Right lobe of liver (tissue), 6 donors: Measurements from ENCODE around the gene LIMK2. TPM values are rescaled to one million over a fixed set of nuclear protein-coding genes. Genes with fewer than 3 reads are reported as not detected.
"Not testable (repeated sequence)": the region's sequence is repeated elsewhere in the genome, so short reads cannot be mapped to it uniquely, and the experiment has no call there.

Experiments used
- ATAC-seq, 4 donors: fragments of 200-7000 bp; cut with Tn5 transposase; one replicate each; pipeline ENCODE4 v1.9.1; 2020; ENCODE audit warnings: mild to moderate bottlenecking in 4 of 4, moderate library complexity in 4 of 4
- DNase-seq, 3 donors: peaks; one replicate each; pipeline ENCODE4 v3.0.0-alpha.2; 2020
- H3K27ac ChIP-seq, 3 donors: fragments of 200-600 bp; one replicate each; pipeline ENCODE4 v1.8.0; 2022
- H3K27me3 ChIP-seq, 2 donors: fragments of 200-600 bp; one replicate each; pipeline ENCODE4 v1.8.0; 2022
- H3K36me3 ChIP-seq, 4 donors: fragments of 200-600 bp; sonication (generic) in 1 of 4; one replicate each; pipeline versions ENCODE4 v1.5.1 to v1.8.0; 2017 to 2022; ENCODE audit warnings: control low read depth in 1 of 4
- H3K4me1 ChIP-seq, 4 donors: fragments of 200-600 bp; sonication (generic) in 1 of 4; one replicate each; pipeline versions ENCODE4 v1.5.1 to v1.8.0; 2017 to 2022; ENCODE audit warnings: control low read depth in 1 of 4
- H3K4me3 ChIP-seq, 3 donors: fragments of 200-600 bp; one replicate each; pipeline ENCODE4 v1.8.0; 2022
- H3K9me3 ChIP-seq, 4 donors: fragments of 200-600 bp; sonication (generic) in 1 of 4; one replicate each; pipeline versions ENCODE4 v1.5.1 to v1.8.0; 2017 to 2022; ENCODE audit warnings: control low read depth in 1 of 4
- POLR2A ChIP-seq: fragments of 450-650 bp; IDR thresholded peaks from one replicate; pipeline ENCODE4 v1.6.1; 2017; ENCODE audit warnings: antibody characterized with exemption, mild to moderate bottlenecking
- WGBS: methylation state at CpG from one replicate; pipeline ENCODE4 v1.1.6; 2018; ENCODE audit warnings: low coverage, low lambda C conversion rate; ENCODE audit not compliant: insufficient coverage; ENCODE audit errors: missing lambda C conversion rate; 5-methylcytosine and 5-hydroxymethylcytosine counted together
- intact Hi-C, 2 donors: fragments of 100-400 bp; cut with DNase I; formaldehyde crosslinking; loops; one replicate each; pipeline versions ENCODE4 v1.11.2 to v1.14.1; 2022
- total RNA-seq, 6 experiments: library from RNA; depleted of rRNA in 2 of 6; stranded (reverse); fragments of >200 nt in 2 of 6; fragmentation: NEBNext Ultra II Directional in 3 of 6; extraction: Animal tissue kit (Norgen Biotek cat#: 25700) in 3 of 6; gene quantifications; one replicate each; pipeline versions ENCODE4 v1.1.0 to v1.2.4, GENCODE V29; 2016 to 2023
- TF ChIP-seq, protein P1 (sequence below), 4 donors: fragments of 200-600 bp in 3 of 4; fragments of 450-650 bp in 1 of 4; IDR thresholded peaks; one replicate each; pipeline versions ENCODE4 v1.5.1 to v1.8.0; 2016 to 2022; ENCODE audit warnings: antibody characterized with exemption in 4 of 4, mild to moderate bottlenecking in 2 of 4
- donor health status: DM: no; HTN: yes; CAD: no.
- donor health status: DM: no; HTN: no; CAD: no.
- donor health status: DM: no; HTN: no; CAD: no.
- donor health status: DM: no; HTN: yes; CAD: no.
- donor health status: DM: no; HTN: yes; CAD: no.

LIMK2 gene
- total RNA-seq, 6 experiments from 2014 or later, result 6.3 to 47.9 (median 19.6) TPM

DNA sequence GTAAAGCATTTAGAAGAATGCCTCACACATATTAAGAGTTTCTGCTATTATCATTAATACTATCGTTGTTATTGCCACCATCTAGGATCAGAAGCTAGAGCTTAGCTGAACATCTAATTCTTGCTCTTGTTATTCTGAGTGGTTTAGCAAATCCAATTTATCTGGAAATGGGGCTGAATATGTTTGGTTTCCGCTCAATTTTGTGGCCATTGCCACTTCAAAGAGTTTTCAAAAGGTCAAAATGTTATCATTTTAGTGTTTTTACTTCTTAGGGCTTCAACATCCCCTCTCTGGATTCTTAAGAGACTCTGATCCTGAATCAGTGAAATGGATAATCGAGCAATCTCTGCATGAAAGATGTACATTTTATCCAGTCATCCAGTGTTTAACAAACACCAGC, 90.4 kb downstream of the LIMK2 start:
- Histone ChIP-seq H3K27ac (no peak overlapping the region), H3K9me3 (no peaks in the 10 kb centered on the region), H3K27me3 (no peaks in the 10 kb centered on the region), H3K4me1 (peaks cover 0 to 3% (median 0%) of the 10 kb centered on the region in 4 donors), H3K4me3 (no peak overlapping the region), H3K36me3 (no peaks in the 10 kb centered on the region)
- WGBS, result 100% methylated on average over 3 of the region's 3 CpGs
- no peak for ATAC-seq
- TF ChIP-seq, protein P1, sequence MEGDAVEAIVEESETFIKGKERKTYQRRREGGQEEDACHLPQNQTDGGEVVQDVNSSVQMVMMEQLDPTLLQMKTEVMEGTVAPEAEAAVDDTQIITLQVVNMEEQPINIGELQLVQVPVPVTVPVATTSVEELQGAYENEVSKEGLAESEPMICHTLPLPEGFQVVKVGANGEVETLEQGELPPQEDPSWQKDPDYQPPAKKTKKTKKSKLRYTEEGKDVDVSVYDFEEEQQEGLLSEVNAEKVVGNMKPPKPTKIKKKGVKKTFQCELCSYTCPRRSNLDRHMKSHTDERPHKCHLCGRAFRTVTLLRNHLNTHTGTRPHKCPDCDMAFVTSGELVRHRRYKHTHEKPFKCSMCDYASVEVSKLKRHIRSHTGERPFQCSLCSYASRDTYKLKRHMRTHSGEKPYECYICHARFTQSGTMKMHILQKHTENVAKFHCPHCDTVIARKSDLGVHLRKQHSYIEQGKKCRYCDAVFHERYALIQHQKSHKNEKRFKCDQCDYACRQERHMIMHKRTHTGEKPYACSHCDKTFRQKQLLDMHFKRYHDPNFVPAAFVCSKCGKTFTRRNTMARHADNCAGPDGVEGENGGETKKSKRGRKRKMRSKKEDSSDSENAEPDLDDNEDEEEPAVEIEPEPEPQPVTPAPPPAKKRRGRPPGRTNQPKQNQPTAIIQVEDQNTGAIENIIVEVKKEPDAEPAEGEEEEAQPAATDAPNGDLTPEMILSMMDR (IDR thresholded peaks at IDR 0.05), result no peak
- no peak for TF ChIP-seq POLR2A
- intact Hi-C loops, result no loop called here
- no peak for DNase-seq

DNA sequence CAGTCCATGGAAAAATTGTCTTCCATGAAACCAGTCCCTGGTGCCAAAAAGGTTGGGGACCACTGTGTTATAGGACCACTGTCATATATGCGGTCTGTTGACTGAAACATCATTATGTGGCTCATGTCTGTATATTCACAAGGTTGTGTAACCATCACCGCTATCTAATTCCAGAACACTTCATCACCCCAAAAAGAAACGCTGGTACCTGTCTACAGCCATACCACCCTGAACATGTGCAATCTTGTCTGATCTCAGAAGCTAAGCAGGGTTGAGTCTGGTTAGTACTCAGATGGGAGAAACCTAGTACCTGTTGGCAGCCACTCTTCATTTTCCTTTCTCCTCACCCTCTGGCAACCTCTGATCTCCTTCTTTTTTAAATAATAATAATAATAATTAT, 93.1 kb downstream of the LIMK2 start:
- DNase-seq (no peak), ATAC-seq (no peak)
- WGBS, result 100% methylated on average over 2 of the region's 3 CpGs
- no peak for TF ChIP-seq POLR2A
- TF ChIP-seq, protein P1 (IDR thresholded peaks at IDR 0.05), result no peak
- Histone ChIP-seq H3K27me3 (no peaks in the 10 kb centered on the region), H3K36me3 (no peaks in the 10 kb centered on the region), H3K4me1 (peaks cover 0 to 3% (median 0%) of the 10 kb centered on the region in 4 donors), H3K9me3 (no peaks in the 10 kb centered on the region), H3K27ac (no peak overlapping the region), H3K4me3 (no peak overlapping the region)
- intact Hi-C loops, result no loop called here

- Histone ChIP-seq H3K36me3 (no peaks in the 10 kb centered on the region), H3K27me3 (no peaks in the 10 kb centered on the region), H3K4me3 (no peak overlapping the region), H3K4me1 (no peaks in the 10 kb centered on the region), H3K27ac (no peak overlapping the region), H3K9me3 (no peaks in the 10 kb centered on the region)
- ATAC-seq (no peak), DNase-seq (no peak)
- intact Hi-C loops, result no loop called here
- TF ChIP-seq, protein P1 (IDR thresholded peaks at IDR 0.05), result no peak
- no peak for TF ChIP-seq POLR2A
These were observed 96.1 kb downstream of the LIMK2 start for GRCh38 chr22:31308181-31308580.

DNA sequence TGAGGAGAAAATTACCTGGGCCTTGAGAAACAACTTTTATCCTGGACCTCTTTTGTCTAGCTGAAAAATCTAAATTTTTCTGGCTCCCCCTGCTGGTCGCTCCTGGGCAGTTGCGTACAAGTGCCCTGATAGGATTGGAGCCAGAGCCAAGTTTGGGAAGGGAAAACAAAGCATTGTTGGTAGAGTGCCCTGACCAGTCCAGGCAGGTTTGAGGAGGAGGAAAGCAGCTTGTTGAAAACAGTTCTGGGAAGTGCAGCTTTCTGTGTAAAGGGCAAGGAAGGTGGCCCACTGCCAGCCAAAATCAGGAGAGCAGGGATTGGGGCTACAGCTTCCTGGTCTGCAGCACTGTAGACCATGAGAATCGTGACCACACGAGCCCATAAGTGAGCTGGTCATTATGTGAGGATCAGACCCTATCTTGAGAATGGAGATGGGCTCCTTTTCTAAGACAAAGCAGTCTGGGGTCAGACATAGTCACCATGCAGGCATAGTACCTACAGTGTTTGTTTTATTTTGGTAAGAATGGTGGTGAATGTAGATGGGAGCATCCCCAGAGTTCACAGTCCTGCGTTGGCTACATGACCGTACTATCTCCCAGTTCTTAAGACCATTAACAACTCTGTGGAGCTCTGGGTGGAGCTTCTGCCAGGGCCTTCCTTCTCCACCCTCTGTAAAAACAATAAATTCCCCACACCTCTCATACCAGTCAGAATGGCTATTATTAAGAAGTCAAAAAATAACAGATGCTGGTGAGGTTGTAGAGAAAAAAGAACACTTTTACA, 101.5 kb downstream of the LIMK2 start:
- Histone ChIP-seq H3K36me3 (no peaks in the 10 kb centered on the region), H3K4me1 (peaks cover 0 to 4% (median 0%) of the 10 kb centered on the region in 4 donors), H3K4me3 (no peak overlapping the region), H3K27me3 (no peaks in the 10 kb centered on the region), H3K9me3 (no peaks in the 10 kb centered on the region), H3K27ac (peak overlapping the region; percentile 39 to 56 (median 46))
- ATAC-seq (peak; percentile 98 to 100 (median 98)), DNase-seq (peak; percentile 75 to 86 (median 79))
- intact Hi-C loops, result no loop called here
- TF ChIP-seq POLR2A, result no peak
- TF ChIP-seq, protein P1 (IDR thresholded peaks at IDR 0.05), result peak; percentile 87 to 93 (median 91)
- WGBS, result 11% methylated on average over 5 of the region's 6 CpGs

- H3K4me1 ChIP-seq, H3K36me3 ChIP-seq, intact Hi-C loops, H3K27ac ChIP-seq, ATAC-seq, H3K4me3 ChIP-seq, DNase-seq, H3K9me3 ChIP-seq, H3K27me3 ChIP-seq: not testable (repeated sequence)
- 67% methylated on average over 1 of the region's 1 CpG for WGBS
These were observed 102.1 kb downstream of the LIMK2 start for GRCh38 chr22:31314220-31314619.
